H9 (cell line): ENCODE results near the gene MMP26. TPM values are rescaled to one million over a fixed set of nuclear protein-coding genes. Genes with fewer than 3 reads are reported as not detected.

Source experiments
- DNase-seq: peaks from one replicate; pipeline ENCODE4 v3.0.0-alpha.2; 2017
- H2AFZ ChIP-seq: one replicate; pipeline ENCODE4 v1.6.1; 2013; ENCODE audit warnings: mild to moderate bottlenecking, low read length, control low read depth, moderate library complexity
- H2AK5ac ChIP-seq: 2 replicates; pipeline ENCODE4 v1.6.1; 2013; ENCODE audit warnings: low read length, control low read depth, mixed read lengths; ENCODE audit not compliant: insufficient read length
- H2BK120ac ChIP-seq: one replicate; pipeline ENCODE4 v1.6.1; 2013; ENCODE audit warnings: low read depth, mild to moderate bottlenecking, low read length, control low read depth, inconsistent platforms; ENCODE audit not compliant: poor library complexity, severe bottlenecking
- H2BK12ac ChIP-seq: 2 replicates; pipeline ENCODE4 v1.6.1; 2013; ENCODE audit warnings: low read length, control low read depth, mixed read lengths, low read depth; ENCODE audit not compliant: insufficient read length
- H2BK15ac ChIP-seq: 2 replicates; pipeline ENCODE4 v1.6.1; 2013; ENCODE audit warnings: low read depth, low read length, control low read depth
- H2BK20ac ChIP-seq: one replicate; pipeline ENCODE4 v1.6.1; 2013; ENCODE audit warnings: low read depth, mild to moderate bottlenecking, low read length, control low read depth, inconsistent platforms; ENCODE audit not compliant: poor library complexity, severe bottlenecking
- H2BK5ac ChIP-seq: 2 replicates; pipeline ENCODE4 v1.6.1; 2013; ENCODE audit warnings: low read length, control low read depth, mixed read lengths; ENCODE audit not compliant: insufficient read length
- H3K14ac ChIP-seq: 2 replicates; pipeline ENCODE4 v1.6.1; 2013; ENCODE audit warnings: low read length, control low read depth; ENCODE audit not compliant: insufficient read depth
- H3K18ac ChIP-seq: 2 replicates; pipeline ENCODE4 v1.6.1; 2013; ENCODE audit warnings: low read depth, mild to moderate bottlenecking, mixed read lengths, low read length, control low read depth; ENCODE audit not compliant: insufficient read length
- H3K23ac ChIP-seq: 2 replicates; pipeline ENCODE4 v1.6.1; 2013; ENCODE audit warnings: low read length, control low read depth, mixed read lengths, low read depth; ENCODE audit not compliant: insufficient read length
- H3K23me2 ChIP-seq: 2 replicates; pipeline ENCODE4 v1.6.1; 2013; ENCODE audit warnings: low read depth, mild to moderate bottlenecking, mixed read lengths, low read length, control low read depth; ENCODE audit not compliant: insufficient read length, poor library complexity, severe bottlenecking
- H3K27ac ChIP-seq: 2 replicates; pipeline ENCODE4 v1.5.1; 2013; ENCODE audit warnings: low read length, control low read depth, mixed read lengths, low read depth; ENCODE audit not compliant: insufficient read length
- H3K27me3 ChIP-seq: 2 replicates; pipeline ENCODE4 v1.6.1; 2013; ENCODE audit warnings: low read length, control low read depth, inconsistent platforms; ENCODE audit not compliant: insufficient read depth
- H3K4ac ChIP-seq: 2 replicates; pipeline ENCODE4 v1.6.1; 2013; ENCODE audit warnings: low read depth, mild to moderate bottlenecking, control low read depth, inconsistent platforms, low read length, moderate library complexity
- H3K4me1 ChIP-seq: 2 replicates; pipeline ENCODE4 v1.6.1; 2013; ENCODE audit warnings: low read length, control low read depth, inconsistent platforms; ENCODE audit not compliant: insufficient read depth
- H3K4me2 ChIP-seq: 2 replicates; pipeline ENCODE4 v1.6.1; 2013; ENCODE audit warnings: low read length, control low read depth, mixed read lengths; ENCODE audit not compliant: insufficient read length, insufficient read depth
- H3K56ac ChIP-seq: 2 replicates; pipeline ENCODE4 v1.6.1; 2013; ENCODE audit warnings: low read depth, mild to moderate bottlenecking, mixed read lengths, low read length, control low read depth; ENCODE audit not compliant: insufficient read length
- H3K79me1 ChIP-seq: 2 replicates; pipeline ENCODE4 v1.6.1; 2013; ENCODE audit warnings: low read depth, mild to moderate bottlenecking, moderate library complexity, low read length, control low read depth, inconsistent platforms; ENCODE audit not compliant: insufficient read depth, poor library complexity, severe bottlenecking
- H3K79me2 ChIP-seq: 2 replicates; pipeline ENCODE4 v1.6.1; 2013; ENCODE audit warnings: low read length, control low read depth, inconsistent platforms; ENCODE audit not compliant: insufficient read depth
- H3K9ac ChIP-seq: 2 replicates; pipeline ENCODE4 v1.6.1; 2013; ENCODE audit warnings: low read length, control low read depth, mixed read lengths; ENCODE audit not compliant: insufficient read length; ENCODE audit errors: extremely low read depth
- H3K9me3 ChIP-seq: one replicate; pipeline ENCODE4 v1.6.1; 2013; ENCODE audit warnings: low read depth, low read length, inconsistent platforms; ENCODE audit not compliant: control insufficient read depth
- H3T11ph ChIP-seq: one replicate; pipeline ENCODE4 v1.6.1; 2013; ENCODE audit warnings: mild to moderate bottlenecking, low read length, control low read depth, inconsistent platforms
- H4K20me1 ChIP-seq: one replicate; pipeline ENCODE4 v1.6.1; 2013; ENCODE audit not compliant: control insufficient read depth, insufficient read length, insufficient read depth
- H4K5ac ChIP-seq: 2 replicates; pipeline ENCODE4 v1.6.1; 2013; ENCODE audit warnings: low read depth, mild to moderate bottlenecking, mixed read lengths, low read length, control low read depth; ENCODE audit not compliant: insufficient read length
- H4K8ac ChIP-seq: replicated peaks from 2 replicates; pipeline ENCODE4 v1.6.1; 2013; ENCODE audit warnings: low read length, control low read depth, mixed read lengths, low read depth; ENCODE audit not compliant: insufficient read length
- H4K91ac ChIP-seq: 2 replicates; pipeline ENCODE4 v1.6.1; 2013; ENCODE audit warnings: low read depth, mild to moderate bottlenecking, moderate library complexity, mixed read lengths, low read length, control low read depth; ENCODE audit not compliant: insufficient read length
- H3K27ac Mint-ChIP-seq, 3 experiments: 2 replicates in 2 of 3; 3 replicates in 1 of 3; pipeline ENCODE4 v1.8.0; 2020 to 2021; ENCODE audit warnings: mixed read lengths in 3 of 3, mild to moderate bottlenecking in 1 of 3, moderate library complexity in 1 of 3
- H3K27me3 Mint-ChIP-seq: 2 replicates; pipeline ENCODE4 v1.8.0; 2021; ENCODE audit warnings: low read depth, mild to moderate bottlenecking, moderate library complexity, mixed read lengths
- H3K36me3 Mint-ChIP-seq, 3 experiments: 2 replicates in 2 of 3; 3 replicates in 1 of 3; pipeline ENCODE4 v1.8.0; 2020 to 2021; ENCODE audit warnings: low read depth in 3 of 3, mixed read lengths in 3 of 3; ENCODE audit not compliant: insufficient read depth in 1 of 3
- H3K4me1 Mint-ChIP-seq, 2 experiments: 2 replicates each; pipeline ENCODE4 v1.8.0; 2020; ENCODE audit warnings: mixed read lengths in 2 of 2
- H3K4me3 Mint-ChIP-seq, 2 experiments: 2 replicates in 1 of 2; 3 replicates in 1 of 2; pipeline ENCODE4 v1.8.0; 2020 to 2021; ENCODE audit warnings: mild to moderate bottlenecking in 2 of 2, mixed read lengths in 2 of 2, moderate library complexity in 1 of 2
- H3K9me3 Mint-ChIP-seq, 2 experiments: 2 replicates in 1 of 2; 3 replicates in 1 of 2; pipeline ENCODE4 v1.8.0; 2020; ENCODE audit warnings: mild to moderate bottlenecking in 2 of 2, mixed read lengths in 2 of 2, moderate library complexity in 1 of 2
- CTCF ChIP-seq: fragments of 200-600 bp; sonication (generic); conservative IDR thresholded peaks from 3 replicates; pipeline ENCODE4 v1.8.0; 2021; ENCODE audit warnings: antibody characterized with exemption, mild to moderate bottlenecking
- WGBS: extraction: QIAGEN DNeasy Blood & Tissue Kit; methylation state at CpG from one replicate; pipeline ENCODE4 v1.1.7; 2013; ENCODE audit warnings: missing lambda C conversion rate, low lambda C conversion rate, mixed read lengths; ENCODE audit not compliant: insufficient read length; ENCODE audit errors: extremely low coverage; 5-methylcytosine and 5-hydroxymethylcytosine counted together
- total RNA-seq: library from RNA; stranded (reverse); gene quantifications from 2 replicates; pipeline ENCODE4 v1.2.1, GENCODE V29; 2021

Gene MMP26
- total RNA-seq, 1 experiment from 2014 or later = not detected

- no peak for DNase-seq
- Mint-ChIP-seq H3K36me3 (no peaks in the 10 kb centered on the region), H3K9me3 (no peaks in the 10 kb centered on the region), H3K27me3 (no peaks in the 10 kb centered on the region; the same call in 1 of the 2 replicates), H3K4me3 (no peak overlapping the region), H3K27ac (no peak overlapping the region), H3K4me1 (peaks cover 0 to under 1% of the 10 kb centered on the region in 2 experiments; a peak in 1 of 4 replicates)
- no peaks in the 10 kb centered on the region for H3K79me1 ChIP-seq
- H4K5ac ChIP-seq = no peak overlapping the region
- no peak overlapping the region for H3K23ac ChIP-seq
- WGBS = no CpG with 5 or more reads among the region's 3 CpGs
- H2BK5ac ChIP-seq = no peak overlapping the region
- no peak overlapping the region for H2BK15ac ChIP-seq
- H3K79me2 ChIP-seq = no peaks in the 10 kb centered on the region
- no peak overlapping the region for H2BK120ac ChIP-seq
- no peak overlapping the region for H3K56ac ChIP-seq
- H3K4me2 ChIP-seq = no peak overlapping the region
- no peak overlapping the region for H4K8ac ChIP-seq
- no peak overlapping the region for H2AFZ ChIP-seq
- no peak overlapping the region for H4K91ac ChIP-seq
- no peak overlapping the region for H2BK20ac ChIP-seq
- H3K14ac ChIP-seq = no peak overlapping the region
- no peak overlapping the region for H3K9ac ChIP-seq
- no peaks in the 10 kb centered on the region for H3K4me1 ChIP-seq
- H2AK5ac ChIP-seq = no peak overlapping the region
- H2BK12ac ChIP-seq = no peak overlapping the region
- no peaks in the 10 kb centered on the region for H4K20me1 ChIP-seq
- no peak for TF ChIP-seq CTCF
- no peaks in the 10 kb centered on the region for H3K27me3 ChIP-seq
- no peaks in the 10 kb centered on the region for H3K23me2 ChIP-seq
- no peak overlapping the region for H3K4ac ChIP-seq
- H3K9me3 ChIP-seq = no peaks in the 10 kb centered on the region
- H3K18ac ChIP-seq = no peak overlapping the region
- no peak overlapping the region for H3K27ac ChIP-seq
- H3T11ph ChIP-seq = no peak overlapping the region
These were observed 40.4 kb upstream of the MMP26 start for GRCh38 chr11:4664183-4664582.
